Breast epithelium (tissue), 4 donors: ENCODE data around the gene RYR1. TPM values are rescaled to one million over a fixed set of nuclear protein-coding genes. Genes with fewer than 3 reads are reported as not detected.
"Not testable (repeated sequence)": the region's sequence is repeated elsewhere in the genome, so short reads cannot be mapped to it uniquely, and the experiment has no call there.

Source experiments
- DNase-seq, 2 donors: peaks; one replicate each; pipeline ENCODE4 v3.0.0-alpha.2; 2019; ENCODE audit warnings: low spot score in 2 of 2
- H3K27ac ChIP-seq, 2 donors: fragments of 200-600 bp; sonication (generic) in 1 of 2; one replicate each; pipeline ENCODE4 v1.5.1; 2016 to 2019; ENCODE audit warnings: mild to moderate bottlenecking in 1 of 2
- H3K27me3 ChIP-seq, 2 donors: fragments of 200-600 bp; sonication (generic) in 1 of 2; one replicate each; pipeline versions ENCODE4 v1.5.1 to v1.6.0; 2017 to 2019; ENCODE audit warnings: control low read depth in 1 of 2, mild to moderate bottlenecking in 1 of 2
- H3K36me3 ChIP-seq: fragments of 200-600 bp; one replicate; pipeline ENCODE4 v1.5.1; 2019
- H3K4me1 ChIP-seq, 2 donors: fragments of 200-600 bp; sonication (generic); one replicate each; pipeline ENCODE4 v1.5.1; 2016 to 2019; ENCODE audit warnings: control low read depth in 1 of 2
- H3K4me3 ChIP-seq, 3 donors: fragments of 200-600 bp; sonication (generic); 1 replicate in 2 of 3; 2 replicates in 1 of 3; pipeline ENCODE4 v1.5.1; 2016 to 2019; ENCODE audit warnings: mild to moderate bottlenecking in 3 of 3, moderate library complexity in 2 of 3
- H3K9me3 ChIP-seq, 2 donors: fragments of 200-600 bp; sonication (generic) in 1 of 2; one replicate each; pipeline ENCODE4 v1.5.1; 2016 to 2019; ENCODE audit warnings: control low read depth in 1 of 2
- POLR2A ChIP-seq: fragments of 450-650 bp; IDR thresholded peaks from one replicate; pipeline ENCODE4 v1.6.1; 2016; ENCODE audit warnings: antibody characterized with exemption, mild to moderate bottlenecking, moderate library complexity
- POLR2AphosphoS5 ChIP-seq, 3 donors: sonication (generic); formaldehyde crosslinking; IDR thresholded peaks; one replicate each; pipeline ENCODE4 v1.6.1; 2017; ENCODE audit warnings: antibody characterized with exemption in 3 of 3
- intact Hi-C: fragments of 100-400 bp; cut with DNase I; formaldehyde crosslinking; loops from one replicate; pipeline ENCODE4 v1.15.1; 2023; ENCODE audit warnings: low total_unique reads
- total RNA-seq, 3 donors: library from RNA; depleted of rRNA; stranded (reverse); fragments of >200 nt; gene quantifications; one replicate each; pipeline ENCODE4 v1.1.0, GENCODE V29; 2016
- TF ChIP-seq, protein P1 (sequence below), 3 donors: fragments of 450-650 bp; IDR thresholded peaks; one replicate each; pipeline ENCODE4 v1.5.1; 2016 to 2017; ENCODE audit warnings: antibody characterized with exemption in 3 of 3, mild to moderate bottlenecking in 3 of 3, moderate library complexity in 3 of 3

RYR1 gene
- total RNA-seq, 3 donors from 2014 or later = 1.3 to 6.7 (median 3.5) TPM

DNA sequence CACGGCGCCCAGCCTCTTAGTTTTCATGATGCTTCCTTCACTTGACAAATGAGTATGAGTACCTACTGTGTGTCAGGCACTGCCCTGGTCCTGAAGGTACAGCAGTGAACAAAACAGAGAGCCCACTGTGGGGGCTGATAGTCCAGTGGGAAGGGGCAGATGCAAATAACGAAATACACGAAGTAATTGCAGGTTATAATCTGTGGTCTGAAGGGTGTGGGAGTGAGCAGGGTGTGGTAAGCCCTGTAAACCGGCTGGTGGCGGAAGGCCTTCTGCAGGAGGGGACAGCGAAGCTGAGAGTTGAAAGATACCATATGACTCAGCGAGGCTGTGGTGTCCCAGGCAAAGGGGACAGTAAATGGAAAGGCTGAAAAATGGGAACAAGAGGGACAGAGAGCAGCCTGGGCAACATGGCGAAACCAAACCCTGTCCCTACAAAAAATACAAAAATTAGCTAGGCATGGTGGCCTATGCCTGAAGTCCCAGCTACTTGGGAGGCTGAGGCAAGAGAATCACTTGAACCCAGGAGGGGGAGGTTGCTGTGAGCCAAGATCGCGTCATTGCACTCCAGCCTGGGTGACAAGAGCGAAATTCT is 123.8 kb downstream of the RYR1 start:
- no peak for TF ChIP-seq POLR2AphosphoS5 (IDR thresholded peaks at IDR 0.05)
- TF ChIP-seq, protein P1, sequence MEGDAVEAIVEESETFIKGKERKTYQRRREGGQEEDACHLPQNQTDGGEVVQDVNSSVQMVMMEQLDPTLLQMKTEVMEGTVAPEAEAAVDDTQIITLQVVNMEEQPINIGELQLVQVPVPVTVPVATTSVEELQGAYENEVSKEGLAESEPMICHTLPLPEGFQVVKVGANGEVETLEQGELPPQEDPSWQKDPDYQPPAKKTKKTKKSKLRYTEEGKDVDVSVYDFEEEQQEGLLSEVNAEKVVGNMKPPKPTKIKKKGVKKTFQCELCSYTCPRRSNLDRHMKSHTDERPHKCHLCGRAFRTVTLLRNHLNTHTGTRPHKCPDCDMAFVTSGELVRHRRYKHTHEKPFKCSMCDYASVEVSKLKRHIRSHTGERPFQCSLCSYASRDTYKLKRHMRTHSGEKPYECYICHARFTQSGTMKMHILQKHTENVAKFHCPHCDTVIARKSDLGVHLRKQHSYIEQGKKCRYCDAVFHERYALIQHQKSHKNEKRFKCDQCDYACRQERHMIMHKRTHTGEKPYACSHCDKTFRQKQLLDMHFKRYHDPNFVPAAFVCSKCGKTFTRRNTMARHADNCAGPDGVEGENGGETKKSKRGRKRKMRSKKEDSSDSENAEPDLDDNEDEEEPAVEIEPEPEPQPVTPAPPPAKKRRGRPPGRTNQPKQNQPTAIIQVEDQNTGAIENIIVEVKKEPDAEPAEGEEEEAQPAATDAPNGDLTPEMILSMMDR (IDR thresholded peaks at IDR 0.05) = no peak
- TF ChIP-seq POLR2A = no peak
- no peaks in the 10 kb centered on the region for H3K36me3 ChIP-seq
- no peaks in the 10 kb centered on the region for H3K27me3 ChIP-seq
- no peak overlapping the region for H3K27ac ChIP-seq
- no peaks in the 10 kb centered on the region for H3K4me1 ChIP-seq
- no peak overlapping the region for H3K4me3 ChIP-seq
- DNase-seq = no peak
- intact Hi-C loops = no loop called here
- H3K9me3 ChIP-seq = no peaks in the 10 kb centered on the region

DNA sequence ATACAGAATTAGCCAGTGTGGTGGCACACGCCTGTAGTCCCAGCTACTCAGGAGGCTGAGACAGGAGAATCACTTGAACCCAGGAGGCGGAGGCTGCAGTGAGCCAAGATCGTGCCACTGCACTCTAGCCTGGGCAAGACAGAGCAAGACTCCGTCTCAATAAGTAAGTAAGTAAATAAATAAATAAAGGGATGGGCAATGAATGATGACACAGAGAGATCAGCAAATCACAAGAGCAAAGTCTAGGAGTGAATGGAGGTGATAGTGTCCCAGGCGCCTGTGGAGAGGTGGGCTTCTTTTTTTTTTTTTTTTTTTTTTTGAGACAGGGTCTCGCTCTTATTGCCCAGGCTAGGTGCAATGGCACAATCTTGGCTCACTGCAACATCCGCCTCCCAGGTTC is 125.4 kb downstream of the RYR1 start:
- H3K27ac ChIP-seq = peak overlapping the region; percentile 66 to 83
- DNase-seq, H3K36me3 ChIP-seq: not testable (repeated sequence)

DNA sequence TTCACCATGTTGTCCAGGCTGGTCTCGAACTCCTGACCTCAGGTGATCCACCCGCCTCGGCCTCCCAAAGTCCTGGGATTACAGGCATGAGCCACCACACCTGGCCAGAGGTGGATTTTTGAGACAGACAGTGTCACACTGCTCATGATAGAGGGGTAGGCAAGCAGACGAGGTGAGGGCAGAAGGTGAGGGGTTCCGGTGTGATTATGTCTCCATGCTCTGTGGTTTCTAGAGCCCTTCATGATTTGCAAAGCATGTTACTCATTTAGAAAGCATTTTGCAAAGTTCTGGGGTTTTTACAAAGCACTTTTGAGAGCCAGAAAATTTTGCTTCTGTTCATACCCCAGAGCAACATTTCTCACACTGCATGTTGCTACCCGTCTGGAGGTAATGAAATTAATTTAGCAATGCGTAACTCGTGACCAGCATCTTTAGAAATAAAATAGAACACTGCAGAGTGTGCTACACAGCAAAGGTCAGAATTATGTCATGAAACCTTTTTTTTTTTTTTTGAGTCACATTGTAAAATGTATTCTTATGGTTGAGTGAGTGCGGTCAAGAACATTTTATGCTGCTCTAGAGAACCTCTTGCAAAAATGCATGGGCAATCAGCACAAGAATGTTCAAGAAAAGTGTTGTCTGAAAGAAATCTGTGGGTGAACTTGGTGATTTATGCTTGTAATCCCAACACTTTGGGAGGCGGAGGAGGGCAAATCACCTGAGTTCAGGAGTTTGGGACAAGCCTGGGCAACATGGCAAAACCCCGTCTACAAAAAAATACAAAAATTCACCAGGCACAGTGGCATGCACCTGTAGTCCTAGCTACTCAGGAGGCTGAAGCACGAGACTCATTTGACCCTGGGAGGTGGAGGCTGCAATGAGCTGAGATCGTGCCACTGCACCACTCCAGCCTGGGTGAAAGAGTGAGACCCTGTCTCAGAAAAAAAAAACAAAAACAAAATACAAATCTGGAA is 126.2 kb downstream of the RYR1 start:
- intact Hi-C loops = no loop called here
- Histone ChIP-seq H3K4me3 (no peak overlapping the region), H3K27ac (peak overlapping the region; percentile 66 to 83), H3K9me3 (no peaks in the 10 kb centered on the region), H3K36me3 (no peaks in the 10 kb centered on the region), H3K27me3 (peaks cover 0 to 4% of the 10 kb centered on the region in 2 donors), H3K4me1 (no peaks in the 10 kb centered on the region)
- peak in 1 of 2 donors; percentile 56 for DNase-seq
- TF ChIP-seq POLR2AphosphoS5 (IDR thresholded peaks at IDR 0.05) (peak in 1 of 3 donors; percentile 14), POLR2A (no peak)

More for the DNA sequence above, 125.4 kb downstream of the RYR1 start:
- intact Hi-C loops, H3K4me1 ChIP-seq, H3K9me3 ChIP-seq, H3K27me3 ChIP-seq, H3K4me3 ChIP-seq: not testable (repeated sequence)

DNA sequence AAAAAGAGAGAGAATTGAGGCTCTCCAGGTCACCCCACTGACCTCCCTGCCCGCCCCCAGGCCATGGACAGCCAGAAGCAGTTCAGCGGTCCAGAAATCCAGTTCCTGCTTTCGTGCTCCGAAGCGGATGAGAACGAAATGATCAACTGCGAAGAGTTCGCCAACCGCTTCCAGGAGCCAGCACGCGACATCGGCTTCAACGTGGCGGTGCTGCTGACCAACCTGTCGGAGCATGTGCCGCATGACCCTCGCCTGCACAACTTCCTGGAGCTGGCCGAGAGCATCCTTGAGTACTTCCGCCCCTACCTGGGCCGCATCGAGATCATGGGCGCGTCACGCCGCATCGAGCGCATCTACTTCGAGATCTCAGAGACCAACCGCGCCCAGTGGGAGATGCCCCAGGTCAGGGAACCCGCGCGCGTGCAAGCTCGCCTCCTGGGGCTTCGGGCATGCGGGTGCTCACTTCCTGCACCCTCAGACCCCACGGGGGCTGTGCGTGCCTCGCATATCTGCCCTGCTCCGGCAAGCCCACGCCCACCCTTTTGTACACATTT is 127.6 kb downstream of the RYR1 start:
- no peaks in the 10 kb centered on the region for H3K9me3 ChIP-seq
- no peak for DNase-seq
- no peaks in the 10 kb centered on the region for H3K4me1 ChIP-seq
- no peaks in the 10 kb centered on the region for H3K36me3 ChIP-seq
- TF ChIP-seq POLR2AphosphoS5 (IDR thresholded peaks at IDR 0.05) = no peak
- TF ChIP-seq POLR2A = no peak
- peak overlapping the region in 1 of 2 donors; percentile 62 for H3K27ac ChIP-seq
- H3K4me3 ChIP-seq = no peak overlapping the region
- intact Hi-C loops = no loop called here
- H3K27me3 ChIP-seq = peaks cover 0 to 8% of the 10 kb centered on the region in 2 donors

DNA sequence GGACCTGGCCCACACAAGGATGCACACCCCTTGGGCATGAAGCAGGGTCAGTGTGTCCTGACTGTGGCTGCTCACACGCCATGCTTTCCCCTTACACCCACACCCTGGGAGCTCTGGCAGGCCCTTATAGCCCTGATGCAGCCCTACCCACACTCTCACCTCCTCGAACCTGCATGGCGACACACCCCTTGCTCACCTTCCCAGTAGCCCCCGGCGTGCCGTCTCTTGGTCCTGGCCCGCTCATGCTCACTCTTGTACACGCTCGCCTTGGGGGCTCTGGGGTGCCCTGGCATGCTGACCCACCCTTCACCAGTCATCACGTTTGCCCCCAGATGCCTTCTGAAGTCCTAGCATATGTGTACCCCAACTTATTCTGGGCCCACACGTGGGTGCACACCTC is 128.2 kb downstream of the RYR1 start:
- Histone ChIP-seq H3K4me1 (no peaks in the 10 kb centered on the region), H3K4me3 (no peak overlapping the region), H3K27me3 (peaks cover 0 to 8% of the 10 kb centered on the region in 2 donors), H3K27ac (no peak overlapping the region), H3K36me3 (no peaks in the 10 kb centered on the region), H3K9me3 (no peaks in the 10 kb centered on the region)
- DNase-seq = no peak
- TF ChIP-seq POLR2A = no peak
- TF ChIP-seq POLR2AphosphoS5 (IDR thresholded peaks at IDR 0.05) = no peak
- TF ChIP-seq, protein P1 (IDR thresholded peaks at IDR 0.05) = no peak
- intact Hi-C loops = no loop called here

DNA sequence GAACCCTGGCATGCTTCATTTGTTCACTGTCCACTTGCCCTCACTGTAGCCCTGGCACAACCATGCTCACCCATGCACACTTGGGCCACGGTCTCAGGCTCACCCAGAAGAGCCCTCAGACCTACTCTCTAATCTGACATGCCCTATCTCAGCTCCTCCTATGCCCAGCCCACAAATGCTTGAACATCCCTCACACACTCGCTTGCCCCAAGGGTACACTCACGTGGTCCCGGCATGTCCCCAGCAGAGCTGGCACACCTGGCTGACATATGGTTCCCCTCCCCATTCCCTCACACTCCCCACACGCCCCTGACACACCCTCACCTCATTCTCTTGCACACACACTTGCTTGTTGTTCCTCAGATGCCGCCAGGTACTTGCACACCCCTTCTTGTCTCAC is 128.6 kb downstream of the RYR1 start:
- Histone ChIP-seq H3K36me3 (no peaks in the 10 kb centered on the region), H3K27me3 (peaks cover 0 to 8% of the 10 kb centered on the region in 2 donors), H3K4me3 (no peak overlapping the region), H3K4me1 (no peaks in the 10 kb centered on the region), H3K9me3 (no peaks in the 10 kb centered on the region), H3K27ac (no peak overlapping the region)
- no peak for DNase-seq
- TF ChIP-seq POLR2AphosphoS5 (IDR thresholded peaks at IDR 0.05) (no peak), POLR2A (no peak)
- TF ChIP-seq, protein P1 (IDR thresholded peaks at IDR 0.05) = no peak
- intact Hi-C loops = no loop called here
